HL-60 (cell line): ENCODE measurements around the gene AHI1.

Experiments
- GABPA ChIP-seq: IDR thresholded peaks from 2 replicates; pipeline ENCODE4 v1.6.1; 2012; ENCODE audit warnings: low read depth
- POLR2AphosphoS5 ChIP-seq: IDR thresholded peaks from 2 replicates; pipeline ENCODE4 v1.6.1; 2012; ENCODE audit warnings: low read depth
- TF ChIP-seq, protein P1 (sequence below): IDR thresholded peaks from one replicate; pipeline ENCODE4 v1.5.1; 2011; ENCODE audit warnings: low read length, control low read depth, inconsistent platforms; ENCODE audit not compliant: insufficient read depth
- TF ChIP-seq, protein P2 (sequence below): IDR thresholded peaks from 2 replicates; pipeline ENCODE4 v1.6.1; 2012; ENCODE audit warnings: low read depth; ENCODE audit not compliant: insufficient replicate concordance

DNA sequence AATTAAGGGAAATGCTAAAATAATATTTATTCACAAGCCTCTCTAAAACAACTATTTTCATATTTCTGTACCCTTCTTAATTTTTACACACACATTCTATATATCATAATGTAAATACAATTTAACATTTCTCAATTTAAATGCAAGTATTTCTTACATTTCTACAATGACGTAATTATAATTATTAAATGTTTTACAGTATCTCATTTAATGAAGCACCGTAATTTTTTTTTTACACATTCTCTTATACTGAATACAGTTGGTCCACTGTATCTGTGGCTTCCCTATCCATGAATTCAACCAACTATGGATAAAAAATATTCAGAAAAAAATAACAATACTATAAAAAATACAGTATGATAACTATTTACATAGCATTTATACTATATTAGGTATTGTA is 85.7 kb downstream of the AHI1 start:
- TF ChIP-seq, protein P1, sequence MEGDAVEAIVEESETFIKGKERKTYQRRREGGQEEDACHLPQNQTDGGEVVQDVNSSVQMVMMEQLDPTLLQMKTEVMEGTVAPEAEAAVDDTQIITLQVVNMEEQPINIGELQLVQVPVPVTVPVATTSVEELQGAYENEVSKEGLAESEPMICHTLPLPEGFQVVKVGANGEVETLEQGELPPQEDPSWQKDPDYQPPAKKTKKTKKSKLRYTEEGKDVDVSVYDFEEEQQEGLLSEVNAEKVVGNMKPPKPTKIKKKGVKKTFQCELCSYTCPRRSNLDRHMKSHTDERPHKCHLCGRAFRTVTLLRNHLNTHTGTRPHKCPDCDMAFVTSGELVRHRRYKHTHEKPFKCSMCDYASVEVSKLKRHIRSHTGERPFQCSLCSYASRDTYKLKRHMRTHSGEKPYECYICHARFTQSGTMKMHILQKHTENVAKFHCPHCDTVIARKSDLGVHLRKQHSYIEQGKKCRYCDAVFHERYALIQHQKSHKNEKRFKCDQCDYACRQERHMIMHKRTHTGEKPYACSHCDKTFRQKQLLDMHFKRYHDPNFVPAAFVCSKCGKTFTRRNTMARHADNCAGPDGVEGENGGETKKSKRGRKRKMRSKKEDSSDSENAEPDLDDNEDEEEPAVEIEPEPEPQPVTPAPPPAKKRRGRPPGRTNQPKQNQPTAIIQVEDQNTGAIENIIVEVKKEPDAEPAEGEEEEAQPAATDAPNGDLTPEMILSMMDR: no peak
- TF ChIP-seq POLR2AphosphoS5 (no peak), GABPA (no peak)
- TF ChIP-seq, protein P2, sequence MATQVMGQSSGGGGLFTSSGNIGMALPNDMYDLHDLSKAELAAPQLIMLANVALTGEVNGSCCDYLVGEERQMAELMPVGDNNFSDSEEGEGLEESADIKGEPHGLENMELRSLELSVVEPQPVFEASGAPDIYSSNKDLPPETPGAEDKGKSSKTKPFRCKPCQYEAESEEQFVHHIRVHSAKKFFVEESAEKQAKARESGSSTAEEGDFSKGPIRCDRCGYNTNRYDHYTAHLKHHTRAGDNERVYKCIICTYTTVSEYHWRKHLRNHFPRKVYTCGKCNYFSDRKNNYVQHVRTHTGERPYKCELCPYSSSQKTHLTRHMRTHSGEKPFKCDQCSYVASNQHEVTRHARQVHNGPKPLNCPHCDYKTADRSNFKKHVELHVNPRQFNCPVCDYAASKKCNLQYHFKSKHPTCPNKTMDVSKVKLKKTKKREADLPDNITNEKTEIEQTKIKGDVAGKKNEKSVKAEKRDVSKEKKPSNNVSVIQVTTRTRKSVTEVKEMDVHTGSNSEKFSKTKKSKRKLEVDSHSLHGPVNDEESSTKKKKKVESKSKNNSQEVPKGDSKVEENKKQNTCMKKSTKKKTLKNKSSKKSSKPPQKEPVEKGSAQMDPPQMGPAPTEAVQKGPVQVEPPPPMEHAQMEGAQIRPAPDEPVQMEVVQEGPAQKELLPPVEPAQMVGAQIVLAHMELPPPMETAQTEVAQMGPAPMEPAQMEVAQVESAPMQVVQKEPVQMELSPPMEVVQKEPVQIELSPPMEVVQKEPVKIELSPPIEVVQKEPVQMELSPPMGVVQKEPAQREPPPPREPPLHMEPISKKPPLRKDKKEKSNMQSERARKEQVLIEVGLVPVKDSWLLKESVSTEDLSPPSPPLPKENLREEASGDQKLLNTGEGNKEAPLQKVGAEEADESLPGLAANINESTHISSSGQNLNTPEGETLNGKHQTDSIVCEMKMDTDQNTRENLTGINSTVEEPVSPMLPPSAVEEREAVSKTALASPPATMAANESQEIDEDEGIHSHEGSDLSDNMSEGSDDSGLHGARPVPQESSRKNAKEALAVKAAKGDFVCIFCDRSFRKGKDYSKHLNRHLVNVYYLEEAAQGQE: no peak
